Osteocyte (in vitro differentiated cells): Measurements from ENCODE around the gene RUVBL1. TPM values are rescaled to one million over a fixed set of nuclear protein-coding genes. Genes with fewer than 3 reads are reported as not detected.

Source experiments
- DNase-seq: peaks from one replicate; pipeline ENCODE4 v3.0.0; 2021; ENCODE audit warnings: mixed read lengths; ENCODE audit not compliant: unreplicated experiment; ENCODE audit errors: extremely low spot score
- H3K27ac Mint-ChIP-seq: one replicate; pipeline ENCODE4 v1.8.0; 2021; ENCODE audit warnings: mild to moderate bottlenecking, mixed read lengths; ENCODE audit not compliant: unreplicated experiment
- H3K27me3 Mint-ChIP-seq: one replicate; pipeline ENCODE4 v1.8.0; 2021; ENCODE audit warnings: mixed read lengths; ENCODE audit not compliant: unreplicated experiment
- H3K36me3 Mint-ChIP-seq: one replicate; pipeline ENCODE4 v1.8.0; 2021; ENCODE audit warnings: mixed read lengths; ENCODE audit not compliant: unreplicated experiment
- H3K4me1 Mint-ChIP-seq: one replicate; pipeline ENCODE4 v1.8.0; 2021; ENCODE audit warnings: mixed read lengths; ENCODE audit not compliant: unreplicated experiment
- H3K4me3 Mint-ChIP-seq: one replicate; pipeline ENCODE4 v1.8.0; 2021; ENCODE audit warnings: mild to moderate bottlenecking, moderate library complexity, mixed read lengths; ENCODE audit not compliant: unreplicated experiment
- H3K9me3 Mint-ChIP-seq: one replicate; pipeline ENCODE4 v1.8.0; 2021; ENCODE audit warnings: mixed read lengths; ENCODE audit not compliant: unreplicated experiment
- total RNA-seq: library from RNA; stranded (reverse); gene quantifications from 2 replicates; pipeline ENCODE4 v1.2.1, GENCODE V29; 2021
- TF ChIP-seq, protein P1 (sequence below): fragments of 200-600 bp; sonication (generic); IDR thresholded peaks from 2 replicates; pipeline ENCODE4 v1.5.0; 2021; ENCODE audit warnings: antibody characterized with exemption, mild to moderate bottlenecking, moderate library complexity

Gene RUVBL1
- total RNA-seq, 1 donor from 2014 or later = 34.3 TPM

- no peak overlapping the region for H3K4me3 Mint-ChIP-seq
Measured at GRCh38 chr3:128095222-128095703, 28.3 kb downstream of the RUVBL1 start.

DNA sequence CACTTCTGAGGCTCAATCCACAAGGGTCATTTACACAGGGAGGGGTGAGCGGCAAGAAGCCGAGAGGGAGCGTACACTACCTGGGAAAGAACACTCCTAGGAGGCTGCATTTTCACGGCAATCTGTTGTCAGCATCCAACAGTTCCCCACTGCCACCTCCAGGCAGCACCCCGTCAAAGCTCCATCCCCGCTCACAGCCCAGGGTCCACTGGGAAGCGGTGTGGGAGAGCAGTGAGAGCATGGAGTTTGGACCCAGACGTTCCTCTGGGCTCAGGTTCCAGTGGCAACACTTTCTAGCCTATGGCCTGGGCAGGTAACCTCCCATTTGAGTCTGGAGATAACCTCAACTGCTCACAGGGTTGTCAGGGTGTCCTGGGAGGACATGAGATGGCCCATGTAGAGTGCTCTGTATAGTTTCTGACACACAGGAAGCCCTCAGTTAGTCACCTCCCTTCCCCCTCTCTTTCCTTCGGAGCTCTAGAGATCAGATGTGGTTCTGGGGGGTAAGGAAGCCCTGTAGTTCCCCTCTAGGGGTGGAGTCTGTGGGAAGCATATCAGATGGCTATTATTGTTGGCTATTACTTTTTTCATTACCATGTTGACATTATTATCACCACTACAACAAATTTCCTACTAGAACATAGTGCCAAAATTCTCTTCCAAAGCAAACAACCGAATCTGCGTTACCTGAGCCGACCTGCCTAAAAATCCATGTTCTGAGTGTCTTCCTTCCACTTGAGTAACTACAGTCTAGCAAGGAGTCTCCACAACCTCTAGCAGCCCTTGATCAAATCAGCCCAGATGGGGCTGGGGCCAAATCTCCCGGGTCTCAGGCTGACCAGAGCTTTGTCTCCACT is 29.1 kb downstream of the RUVBL1 start:
- peaks cover 8% of the 10 kb centered on the region for H3K4me1 Mint-ChIP-seq
- no peaks in the 10 kb centered on the region for H3K9me3 Mint-ChIP-seq
- TF ChIP-seq, protein P1, sequence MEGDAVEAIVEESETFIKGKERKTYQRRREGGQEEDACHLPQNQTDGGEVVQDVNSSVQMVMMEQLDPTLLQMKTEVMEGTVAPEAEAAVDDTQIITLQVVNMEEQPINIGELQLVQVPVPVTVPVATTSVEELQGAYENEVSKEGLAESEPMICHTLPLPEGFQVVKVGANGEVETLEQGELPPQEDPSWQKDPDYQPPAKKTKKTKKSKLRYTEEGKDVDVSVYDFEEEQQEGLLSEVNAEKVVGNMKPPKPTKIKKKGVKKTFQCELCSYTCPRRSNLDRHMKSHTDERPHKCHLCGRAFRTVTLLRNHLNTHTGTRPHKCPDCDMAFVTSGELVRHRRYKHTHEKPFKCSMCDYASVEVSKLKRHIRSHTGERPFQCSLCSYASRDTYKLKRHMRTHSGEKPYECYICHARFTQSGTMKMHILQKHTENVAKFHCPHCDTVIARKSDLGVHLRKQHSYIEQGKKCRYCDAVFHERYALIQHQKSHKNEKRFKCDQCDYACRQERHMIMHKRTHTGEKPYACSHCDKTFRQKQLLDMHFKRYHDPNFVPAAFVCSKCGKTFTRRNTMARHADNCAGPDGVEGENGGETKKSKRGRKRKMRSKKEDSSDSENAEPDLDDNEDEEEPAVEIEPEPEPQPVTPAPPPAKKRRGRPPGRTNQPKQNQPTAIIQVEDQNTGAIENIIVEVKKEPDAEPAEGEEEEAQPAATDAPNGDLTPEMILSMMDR = no peak
- peaks cover 24% of the 10 kb centered on the region for H3K36me3 Mint-ChIP-seq
- no peak for DNase-seq
- H3K27me3 Mint-ChIP-seq = no peaks in the 10 kb centered on the region
- H3K4me3 Mint-ChIP-seq = no peak overlapping the region
- no peak overlapping the region for H3K27ac Mint-ChIP-seq

More at GRCh38 chr3:128095222-128095703, 28.3 kb downstream of the RUVBL1 start:
- TF ChIP-seq, protein P1 = peak; percentile 87
- peak; percentile 94 for DNase-seq
- no peaks in the 10 kb centered on the region for H3K9me3 Mint-ChIP-seq
- H3K27ac Mint-ChIP-seq = peak overlapping the region; percentile 25
- peaks cover 8% of the 10 kb centered on the region for H3K4me1 Mint-ChIP-seq
- no peaks in the 10 kb centered on the region for H3K27me3 Mint-ChIP-seq
- H3K36me3 Mint-ChIP-seq = peaks cover 29% of the 10 kb centered on the region

- Mint-ChIP-seq H3K27me3 (no peaks in the 10 kb centered on the region), H3K4me3 (no peak overlapping the region), H3K36me3 (peaks cover 6% of the 10 kb centered on the region), H3K9me3 (no peaks in the 10 kb centered on the region), H3K27ac (no peak overlapping the region), H3K4me1 (peaks cover 8% of the 10 kb centered on the region)
- TF ChIP-seq, protein P1 = no peak
- DNase-seq = no peak
Measured at GRCh38 chr3:128091586-128091985, 32.0 kb downstream of the RUVBL1 start.

DNA sequence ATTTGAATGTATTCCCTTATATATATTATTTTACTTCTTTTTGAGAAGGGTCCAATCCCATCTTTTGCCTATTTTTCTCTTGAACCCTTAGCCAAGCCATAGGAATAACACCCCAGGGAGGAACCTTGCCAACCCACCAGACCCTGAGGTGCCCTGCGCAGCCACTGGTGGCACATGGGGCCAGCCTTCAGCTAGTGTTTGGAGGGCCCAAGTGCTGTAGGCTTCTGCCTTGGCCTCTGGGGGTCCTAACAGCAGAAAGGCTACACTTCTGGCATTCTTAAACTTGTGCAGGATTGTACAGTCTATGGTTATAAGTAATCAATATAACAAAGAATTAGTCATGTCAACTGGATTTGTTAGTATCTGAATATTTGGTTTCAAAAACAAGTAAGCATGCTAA is 34.5 kb downstream of the RUVBL1 start:
- Mint-ChIP-seq H3K9me3 (no peaks in the 10 kb centered on the region), H3K4me3 (no peak overlapping the region), H3K36me3 (peaks cover 5% of the 10 kb centered on the region), H3K27me3 (no peaks in the 10 kb centered on the region), H3K27ac (no peak overlapping the region), H3K4me1 (peaks cover 8% of the 10 kb centered on the region)
- DNase-seq = no peak
- TF ChIP-seq, protein P1 = no peak

- Mint-ChIP-seq H3K9me3 (no peaks in the 10 kb centered on the region), H3K36me3 (peaks cover 19% of the 10 kb centered on the region), H3K27me3 (no peaks in the 10 kb centered on the region), H3K4me1 (peaks cover 29% of the 10 kb centered on the region), H3K27ac (peak overlapping the region; percentile 77), H3K4me3 (no peak overlapping the region)
- no peak for DNase-seq
- TF ChIP-seq, protein P1 = no peak
Measured at GRCh38 chr3:128084675-128085021, 39.0 kb downstream of the RUVBL1 start.
